Colonic mucosa (tissue), 4 donors: Measurements from ENCODE around the gene DKK2. TPM values are rescaled to one million over a fixed set of nuclear protein-coding genes. Genes with fewer than 3 reads are reported as not detected.

Experiments
- DNase-seq: peaks from one replicate; pipeline ENCODE4 v3.0.0-alpha.2; 2020
- H3K27ac ChIP-seq: fragments of 200-600 bp; one replicate; pipeline ENCODE4 v1.8.0; 2021
- H3K27me3 ChIP-seq: fragments of 200-600 bp; one replicate; pipeline ENCODE4 v1.8.0; 2021
- H3K36me3 ChIP-seq: fragments of 200-600 bp; one replicate; pipeline ENCODE4 v1.8.0; 2021
- H3K4me1 ChIP-seq: fragments of 200-600 bp; one replicate; pipeline ENCODE4 v1.8.0; 2021; ENCODE audit warnings: mild to moderate bottlenecking
- H3K4me3 ChIP-seq: fragments of 200-600 bp; one replicate; pipeline ENCODE4 v1.8.0; 2021
- H3K9ac ChIP-seq, 2 donors: one replicate each; pipeline ENCODE4 v1.7.0; 2013; ENCODE audit warnings: control low read depth in 2 of 2, low read depth in 2 of 2, low read length in 2 of 2
- H3K9me3 ChIP-seq: fragments of 200-600 bp; one replicate; pipeline ENCODE4 v1.8.0; 2021
- intact Hi-C: fragments of 100-400 bp; cut with DNase I; formaldehyde crosslinking; loops from one replicate; pipeline ENCODE4 v1.14.1; 2022
- total RNA-seq, 2 donors: library from RNA; stranded (reverse); fragmentation: NEBNext Ultra II Directional in 1 of 2; extraction: Animal tissue kit (Norgen Biotek cat#: 25700) in 1 of 2; gene quantifications; one replicate each; pipeline ENCODE4 v1.2.1, GENCODE V29; 2021
- TF ChIP-seq, protein P1 (sequence below): fragments of 200-600 bp; IDR thresholded peaks from one replicate; pipeline ENCODE4 v1.8.0; 2022; ENCODE audit warnings: antibody characterized with exemption, mild to moderate bottlenecking
- donor health status: healthy.
- donor health status: DM: no; HTN: no; CAD: no.
- donor health status: DM: no; HTN: no; CAD: no.

DKK2 gene
- total RNA-seq, 2 donors from 2014 or later, result 0.56 TPM; not detected in 1

DNA sequence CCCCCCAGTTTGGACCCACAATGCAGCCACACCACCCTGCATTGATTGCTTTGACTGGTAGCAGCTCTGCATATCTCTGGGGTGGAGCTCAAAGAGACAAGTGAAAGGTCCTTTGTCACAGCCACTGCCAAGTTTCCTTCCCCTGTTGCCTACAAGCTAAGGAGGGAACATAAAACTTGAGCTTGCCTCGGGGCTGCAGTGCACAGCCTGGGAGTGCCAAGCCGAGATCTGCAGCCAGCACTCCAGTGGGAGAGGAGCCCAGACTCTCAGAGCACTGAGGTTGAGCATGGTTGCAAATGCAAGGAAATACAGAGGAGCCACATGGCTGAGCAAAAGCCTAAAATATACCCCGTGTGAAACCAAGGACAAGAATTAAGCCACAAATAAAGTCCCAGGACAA, 142.2 kb downstream of the DKK2 start:
- intact Hi-C loops, result no loop called here
- Histone ChIP-seq H3K27ac (no peak overlapping the region), H3K9me3 (no peaks in the 10 kb centered on the region), H3K4me1 (no peaks in the 10 kb centered on the region), H3K36me3 (no peaks in the 10 kb centered on the region), H3K9ac (no peak overlapping the region), H3K27me3 (no peaks in the 10 kb centered on the region), H3K4me3 (no peak overlapping the region)
- DNase-seq, result no peak
- TF ChIP-seq, protein P1, sequence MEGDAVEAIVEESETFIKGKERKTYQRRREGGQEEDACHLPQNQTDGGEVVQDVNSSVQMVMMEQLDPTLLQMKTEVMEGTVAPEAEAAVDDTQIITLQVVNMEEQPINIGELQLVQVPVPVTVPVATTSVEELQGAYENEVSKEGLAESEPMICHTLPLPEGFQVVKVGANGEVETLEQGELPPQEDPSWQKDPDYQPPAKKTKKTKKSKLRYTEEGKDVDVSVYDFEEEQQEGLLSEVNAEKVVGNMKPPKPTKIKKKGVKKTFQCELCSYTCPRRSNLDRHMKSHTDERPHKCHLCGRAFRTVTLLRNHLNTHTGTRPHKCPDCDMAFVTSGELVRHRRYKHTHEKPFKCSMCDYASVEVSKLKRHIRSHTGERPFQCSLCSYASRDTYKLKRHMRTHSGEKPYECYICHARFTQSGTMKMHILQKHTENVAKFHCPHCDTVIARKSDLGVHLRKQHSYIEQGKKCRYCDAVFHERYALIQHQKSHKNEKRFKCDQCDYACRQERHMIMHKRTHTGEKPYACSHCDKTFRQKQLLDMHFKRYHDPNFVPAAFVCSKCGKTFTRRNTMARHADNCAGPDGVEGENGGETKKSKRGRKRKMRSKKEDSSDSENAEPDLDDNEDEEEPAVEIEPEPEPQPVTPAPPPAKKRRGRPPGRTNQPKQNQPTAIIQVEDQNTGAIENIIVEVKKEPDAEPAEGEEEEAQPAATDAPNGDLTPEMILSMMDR, result no peak

DNA sequence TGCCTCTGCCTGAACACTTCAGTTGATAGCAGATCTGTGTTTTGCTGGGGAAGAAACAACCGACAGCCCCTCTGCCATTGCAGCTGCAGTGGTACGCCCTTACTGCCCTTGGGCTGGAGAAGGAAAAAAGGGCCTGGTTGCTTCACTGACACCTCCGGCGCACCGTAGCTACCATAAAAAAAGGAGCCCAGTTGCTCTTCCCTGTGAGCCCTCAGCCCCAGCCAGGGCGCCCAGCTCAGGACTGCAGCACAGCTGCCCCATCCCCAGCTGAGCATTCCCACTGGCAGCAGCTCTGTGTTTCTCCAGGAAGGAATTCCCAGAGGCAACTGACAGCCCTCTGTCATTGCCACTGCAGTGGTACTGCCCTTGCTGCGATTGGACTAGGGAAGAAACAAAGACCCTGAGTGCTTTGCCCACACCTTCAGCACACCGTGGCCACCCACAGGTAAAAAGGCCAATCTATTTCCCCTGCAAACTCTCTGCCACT, 142.7 kb downstream of the DKK2 start:
- no peak overlapping the region for H3K9ac ChIP-seq
- H3K4me1 ChIP-seq, result no peaks in the 10 kb centered on the region
- no peak overlapping the region for H3K27ac ChIP-seq
- TF ChIP-seq, protein P1, result no peak
- DNase-seq, result no peak
- intact Hi-C loops, result no loop called here
- no peaks in the 10 kb centered on the region for H3K9me3 ChIP-seq
- H3K36me3 ChIP-seq, result no peaks in the 10 kb centered on the region
- no peak overlapping the region for H3K4me3 ChIP-seq
- no peaks in the 10 kb centered on the region for H3K27me3 ChIP-seq

DNA sequence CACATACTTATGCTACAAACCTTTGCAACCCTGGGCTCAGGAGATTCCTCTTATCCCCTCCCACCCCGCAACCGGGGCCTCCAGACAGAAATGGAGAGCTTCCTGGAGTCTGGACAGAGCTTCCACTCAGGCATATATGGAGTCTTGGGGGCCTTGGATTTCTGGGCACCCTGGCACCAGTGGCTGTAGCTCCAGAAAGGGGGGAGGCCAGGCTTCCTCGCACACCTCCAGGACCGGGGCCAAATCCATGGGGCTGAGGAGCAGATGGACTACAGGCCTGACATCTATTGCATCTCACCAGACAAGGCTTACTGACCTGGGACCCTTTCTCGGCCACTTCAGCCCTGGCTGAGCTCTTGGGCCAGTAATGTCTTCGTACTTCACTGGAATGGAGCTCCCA, 143.3 kb downstream of the DKK2 start:
- Histone ChIP-seq H3K9me3 (no peaks in the 10 kb centered on the region), H3K27me3 (no peaks in the 10 kb centered on the region), H3K4me1 (no peaks in the 10 kb centered on the region), H3K4me3 (no peak overlapping the region), H3K36me3 (no peaks in the 10 kb centered on the region), H3K9ac (no peak overlapping the region), H3K27ac (no peak overlapping the region)
- DNase-seq, result no peak
- TF ChIP-seq, protein P1, result no peak
- intact Hi-C loops, result no loop called here

DNA sequence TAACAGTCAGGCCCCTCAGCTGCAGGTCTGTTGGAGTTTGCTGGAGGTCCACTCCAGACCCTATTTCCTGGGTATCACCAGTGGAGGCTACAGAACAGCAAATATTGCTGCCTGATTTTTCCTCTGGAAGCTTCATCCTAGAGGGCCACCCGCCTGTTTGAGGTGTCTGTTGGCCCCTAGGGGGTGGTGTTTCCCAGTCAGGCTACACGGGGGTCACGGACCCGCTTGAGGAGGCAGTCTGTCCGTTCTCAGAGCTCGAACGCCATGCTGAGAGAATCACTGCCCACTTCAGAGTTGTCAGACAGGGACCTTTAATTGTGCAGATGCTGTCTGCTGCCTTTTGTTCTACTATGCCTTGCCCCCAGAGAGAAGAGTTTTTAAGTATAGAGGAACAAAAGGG, 160.8 kb downstream of the DKK2 start:
- Histone ChIP-seq H3K36me3 (no peaks in the 10 kb centered on the region), H3K27ac (no peak overlapping the region), H3K27me3 (no peaks in the 10 kb centered on the region), H3K9ac (no peak overlapping the region), H3K9me3 (no peaks in the 10 kb centered on the region), H3K4me3 (no peak overlapping the region), H3K4me1 (no peaks in the 10 kb centered on the region)
- DNase-seq, result no peak
- TF ChIP-seq, protein P1, result no peak
- intact Hi-C loops, result no loop called here
